AG09309 (cell line): ENCODE results near the gene BAIAP3.

ENCODE experiments used
- DNase-seq: peaks from one replicate; pipeline ENCODE4 v3.0.0-alpha.2; 2010; ENCODE audit warnings: low read depth
- H3K4me3 ChIP-seq: 2 replicates; pipeline ENCODE4 v1.5.1; 2011; ENCODE audit warnings: mild to moderate bottlenecking, low read depth, low read length, moderate library complexity; ENCODE audit not compliant: control insufficient read depth
- TF ChIP-seq, protein P1 (sequence below): IDR thresholded peaks from 2 replicates; pipeline ENCODE4 v1.5.1; 2011; ENCODE audit warnings: mild to moderate bottlenecking, low read depth, low read length, inconsistent platforms; ENCODE audit not compliant: insufficient read depth, control insufficient read depth; ENCODE audit errors: missing control alignments

Gene BAIAP3

DNA sequence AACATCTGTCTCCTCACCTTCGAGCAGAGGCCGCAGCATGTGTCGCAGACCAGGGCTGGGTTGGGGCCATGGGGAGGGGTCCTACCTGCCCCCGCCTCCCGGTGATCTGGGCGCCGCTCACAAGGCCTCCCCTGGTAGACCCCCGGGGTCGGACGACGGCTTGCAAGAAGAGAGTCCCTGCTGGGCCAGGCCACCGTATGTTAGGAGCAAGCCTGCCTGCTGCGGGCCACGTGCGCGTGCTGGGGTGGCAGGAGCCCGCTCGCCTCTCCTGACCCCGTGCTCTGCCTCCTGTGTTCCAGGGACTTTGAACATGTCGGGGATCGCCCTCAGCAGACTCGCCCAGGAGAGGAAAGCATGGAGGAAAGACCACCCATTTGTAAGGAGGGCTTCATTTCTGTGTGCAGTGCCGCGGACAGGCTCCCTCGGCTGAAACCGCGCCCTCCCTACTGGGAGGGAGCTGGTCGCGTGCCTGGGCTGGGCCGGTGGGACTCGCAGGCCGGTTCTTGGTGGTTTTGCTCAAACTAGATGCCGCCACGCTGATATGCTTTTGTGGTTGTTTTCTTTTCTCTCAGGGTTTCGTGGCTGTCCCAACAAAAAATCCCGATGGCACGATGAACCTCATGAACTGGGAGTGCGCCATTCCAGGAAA is 19.6 kb upstream of the BAIAP3 start:
- no peak for DNase-seq
- TF ChIP-seq, protein P1, sequence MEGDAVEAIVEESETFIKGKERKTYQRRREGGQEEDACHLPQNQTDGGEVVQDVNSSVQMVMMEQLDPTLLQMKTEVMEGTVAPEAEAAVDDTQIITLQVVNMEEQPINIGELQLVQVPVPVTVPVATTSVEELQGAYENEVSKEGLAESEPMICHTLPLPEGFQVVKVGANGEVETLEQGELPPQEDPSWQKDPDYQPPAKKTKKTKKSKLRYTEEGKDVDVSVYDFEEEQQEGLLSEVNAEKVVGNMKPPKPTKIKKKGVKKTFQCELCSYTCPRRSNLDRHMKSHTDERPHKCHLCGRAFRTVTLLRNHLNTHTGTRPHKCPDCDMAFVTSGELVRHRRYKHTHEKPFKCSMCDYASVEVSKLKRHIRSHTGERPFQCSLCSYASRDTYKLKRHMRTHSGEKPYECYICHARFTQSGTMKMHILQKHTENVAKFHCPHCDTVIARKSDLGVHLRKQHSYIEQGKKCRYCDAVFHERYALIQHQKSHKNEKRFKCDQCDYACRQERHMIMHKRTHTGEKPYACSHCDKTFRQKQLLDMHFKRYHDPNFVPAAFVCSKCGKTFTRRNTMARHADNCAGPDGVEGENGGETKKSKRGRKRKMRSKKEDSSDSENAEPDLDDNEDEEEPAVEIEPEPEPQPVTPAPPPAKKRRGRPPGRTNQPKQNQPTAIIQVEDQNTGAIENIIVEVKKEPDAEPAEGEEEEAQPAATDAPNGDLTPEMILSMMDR, result no peak
- no peak overlapping the region for H3K4me3 ChIP-seq

DNA sequence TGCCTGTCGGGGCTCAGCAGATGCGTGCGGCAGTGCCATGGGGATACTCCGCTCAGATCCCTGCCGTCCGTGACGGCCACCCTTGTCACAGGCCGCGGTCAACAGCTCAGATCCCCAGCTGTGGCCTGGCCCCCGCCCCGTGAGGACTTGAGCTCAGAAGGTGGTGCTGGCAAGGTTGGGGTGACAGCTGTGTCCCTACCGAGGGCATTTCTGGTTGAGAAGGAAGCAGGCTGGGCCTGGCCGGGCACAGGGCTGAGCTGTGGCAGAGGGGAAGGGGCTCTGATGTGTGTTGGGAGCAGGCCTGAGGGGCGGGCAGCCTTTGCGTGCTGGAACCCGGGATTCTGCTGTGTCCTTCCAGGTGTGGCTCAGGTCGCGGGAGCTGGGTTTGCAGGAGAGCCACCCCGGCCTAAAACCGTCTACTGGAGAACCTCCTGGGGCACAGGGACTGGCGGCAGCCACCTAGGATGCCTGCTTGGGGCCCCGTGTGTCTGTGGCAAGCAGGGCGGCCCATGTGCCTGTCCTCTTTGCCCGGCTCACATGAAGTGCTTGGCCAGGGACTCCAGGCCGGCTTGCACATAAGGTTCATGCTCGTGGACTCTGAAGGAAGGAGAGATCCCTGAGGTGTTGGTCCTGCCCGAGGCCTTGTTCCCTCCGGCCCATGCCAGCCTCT is 18.9 kb upstream of the BAIAP3 start:
- no peak for DNase-seq
- TF ChIP-seq, protein P1, result no peak
- H3K4me3 ChIP-seq, result no peak overlapping the region

DNA sequence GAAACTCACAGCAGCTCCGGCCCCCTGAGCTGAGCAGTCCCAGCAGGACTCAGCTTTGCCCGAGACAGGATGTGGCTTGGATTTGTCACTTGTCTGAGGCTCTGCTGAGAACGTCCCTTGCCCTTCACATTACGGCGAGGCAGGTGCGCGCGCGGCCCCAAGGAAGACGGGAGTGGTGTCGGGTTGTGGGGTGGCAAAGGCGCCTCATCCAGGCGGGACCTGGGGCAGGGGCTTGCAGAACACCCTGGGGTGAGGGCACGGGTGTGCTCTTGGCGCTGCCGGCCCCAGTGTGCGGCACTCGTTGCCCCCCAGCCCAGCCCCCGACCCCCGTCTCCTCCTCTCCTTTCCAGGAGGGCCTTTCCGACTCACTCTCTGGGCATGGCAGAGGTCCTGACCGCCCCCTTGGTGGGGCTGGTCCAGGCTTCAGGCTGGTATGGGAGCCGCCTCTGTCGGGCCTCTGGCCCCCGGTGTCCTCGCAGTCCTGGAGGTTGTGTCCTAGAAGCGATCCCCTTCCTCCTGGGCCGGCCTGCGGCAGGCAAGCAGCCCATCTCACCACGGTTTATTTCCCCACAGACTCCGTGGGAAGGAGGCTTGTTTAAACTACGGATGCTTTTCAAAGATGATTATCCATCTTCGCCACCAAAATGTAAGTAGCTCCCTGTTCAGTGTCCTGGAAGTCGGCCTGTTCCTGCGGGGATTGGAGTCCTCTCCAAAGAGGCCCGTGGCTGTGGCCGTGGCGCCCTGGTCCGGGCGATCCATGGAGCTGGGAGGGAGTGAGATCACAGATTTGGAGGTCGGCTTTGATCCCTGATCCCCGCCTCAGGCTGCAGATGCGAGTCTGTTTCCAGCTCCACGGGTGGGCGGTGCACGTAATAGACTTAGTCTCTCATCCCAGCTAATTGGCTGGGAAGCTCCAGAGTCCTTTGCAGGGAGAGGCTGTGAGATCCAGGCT is 18.1 kb upstream of the BAIAP3 start:
- no peak overlapping the region for H3K4me3 ChIP-seq
- DNase-seq, result no peak
- TF ChIP-seq, protein P1, result no peak

DNA sequence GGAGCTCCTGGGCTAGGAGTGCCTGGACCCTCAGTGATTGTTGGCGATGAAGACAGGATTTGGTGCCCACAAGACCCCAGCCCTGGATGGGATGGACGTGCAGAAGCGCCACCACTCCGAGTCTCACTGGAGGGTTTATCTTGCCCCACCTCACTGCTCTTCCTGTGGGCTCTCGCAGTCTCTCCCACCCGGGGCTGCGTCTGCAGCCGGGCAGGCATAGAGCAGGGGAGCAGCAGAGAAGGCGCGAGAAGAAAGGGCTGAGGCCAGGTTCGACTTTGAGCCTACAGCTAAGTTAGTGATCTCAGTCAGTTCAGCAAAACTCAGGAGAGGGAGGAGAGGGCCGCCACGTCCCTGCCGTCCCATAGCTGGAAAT is 17.4 kb upstream of the BAIAP3 start:
- no peak for DNase-seq
- no peak overlapping the region for H3K4me3 ChIP-seq
- TF ChIP-seq, protein P1, result no peak

DNA sequence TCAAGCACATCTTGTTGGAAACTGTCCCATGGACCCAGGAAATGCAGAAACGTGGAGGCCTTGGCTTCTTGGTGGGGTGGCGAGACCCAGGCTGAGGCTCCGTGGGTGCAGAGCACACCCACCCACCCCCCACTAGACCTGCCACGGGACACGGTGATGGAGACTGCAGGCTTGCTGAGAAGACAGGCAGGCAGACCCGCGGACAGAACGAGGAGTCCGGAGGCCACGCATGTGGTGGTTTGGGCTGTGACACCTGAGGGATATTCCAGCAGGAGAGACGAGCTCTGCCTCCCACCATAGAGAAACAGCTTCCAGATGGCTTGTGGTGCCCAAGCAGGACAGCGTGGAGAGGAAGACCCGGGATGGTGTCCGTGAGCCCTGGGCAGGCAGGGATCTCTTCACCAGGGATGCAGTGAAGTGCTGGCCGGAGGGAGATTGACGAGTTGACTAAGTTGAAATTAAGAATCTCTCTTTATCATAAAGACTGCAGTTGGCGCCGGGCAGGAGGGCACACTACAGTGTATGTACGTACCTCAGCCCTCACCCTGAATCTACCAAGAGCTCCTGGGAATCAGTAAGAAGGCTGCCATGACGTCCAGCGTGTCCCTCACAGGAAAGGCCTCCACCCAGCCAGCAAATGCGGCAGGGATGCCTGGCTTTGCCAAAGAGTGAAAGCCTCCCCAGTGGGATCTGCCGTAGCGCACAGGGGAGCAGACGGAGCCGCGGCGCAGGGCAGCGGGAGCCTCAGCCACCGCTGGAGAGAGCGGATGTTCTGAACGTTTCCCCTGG is 15.8 kb upstream of the BAIAP3 start:
- no peak overlapping the region for H3K4me3 ChIP-seq
- TF ChIP-seq, protein P1, result no peak
- no peak for DNase-seq

DNA sequence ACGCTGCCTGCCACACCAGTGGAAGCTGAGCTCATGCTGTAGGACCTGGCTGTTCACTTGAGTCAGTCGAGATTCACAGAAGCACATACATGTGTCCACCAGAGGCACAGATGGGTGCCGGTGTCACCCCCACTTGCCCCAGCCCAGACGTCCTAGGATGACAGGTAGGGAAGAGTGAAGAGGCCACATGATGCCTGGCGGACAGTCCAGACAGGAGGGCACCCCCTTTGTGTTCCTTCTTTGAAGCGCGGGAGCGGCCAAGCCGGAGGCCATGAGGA is 15.2 kb upstream of the BAIAP3 start:
- DNase-seq, result no peak
- TF ChIP-seq, protein P1, result no peak

More for the DNA sequence above, 15.2 kb upstream of the BAIAP3 start:
- H3K4me3 ChIP-seq, result no peak overlapping the region
